Activated CD8-positive, alpha-beta memory T cell treated with anti-CD3 and anti-CD28 coated beads for 36 hours (primary cell): ENCODE results near the gene OAS1. TPM values are rescaled to one million over a fixed set of nuclear protein-coding genes. Genes with fewer than 3 reads are reported as not detected.

ENCODE experiments used
- CTCF ChIA-PET: fragments of 350-600 bp; sonication (Branson Sonifier 250); formaldehyde crosslinking; loops from one replicate; lab custom pipeline; 2021; ENCODE audit warnings: antibody characterized with exemption; lab: Charles Lee
- POLR2A ChIA-PET: fragments of 350-600 bp; sonication (Branson Sonifier 250); formaldehyde crosslinking; loops from one replicate; lab custom pipeline; 2021; ENCODE audit warnings: antibody characterized with exemption; lab: Charles Lee
- total RNA-seq, 2 experiments: library from RNA; stranded (reverse); gene quantifications; one replicate each; pipeline ENCODE4 v1.2.3, GENCODE V29; 2021

Gene OAS1
- total RNA-seq: 1 to 10 TPM; 5.1 to 6.4 TPM

DNA sequence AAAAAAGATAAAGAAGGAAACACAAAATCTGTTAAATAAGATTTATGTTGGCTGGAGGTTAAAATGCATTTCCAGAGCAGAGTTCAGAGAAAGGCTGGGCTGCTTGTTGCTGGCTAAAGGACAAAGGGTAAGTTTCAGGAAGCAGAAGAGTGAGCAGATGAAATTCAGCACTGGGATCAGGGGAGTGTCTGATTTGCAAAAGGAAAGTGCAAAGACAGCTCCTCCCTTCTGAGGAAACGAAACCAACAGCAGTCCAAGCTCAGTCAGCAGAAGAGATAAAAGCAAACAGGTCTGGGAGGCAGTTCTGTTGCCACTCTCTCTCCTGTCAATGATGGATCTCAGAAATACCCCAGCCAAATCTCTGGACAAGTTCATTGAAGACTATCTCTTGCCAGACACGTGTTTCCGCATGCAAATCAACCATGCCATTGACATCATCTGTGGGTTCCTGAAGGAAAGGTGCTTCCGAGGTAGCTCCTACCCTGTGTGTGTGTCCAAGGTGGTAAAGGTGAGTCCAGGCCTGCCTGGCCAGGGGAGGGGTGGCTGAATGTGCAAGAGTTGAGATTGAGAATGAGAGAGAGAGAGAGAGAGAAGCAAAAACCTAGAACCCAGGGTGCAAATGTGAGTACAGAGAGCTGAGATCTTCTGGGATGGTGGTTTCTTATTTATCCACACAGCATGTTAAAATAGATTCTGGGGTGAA lies at the start of gene OAS1:
Gene OAS1 (plus strand): TSS at position 251 of the 703 bp plus-strand sequence. CDS start 78 bp downstream, at position 329.
- POLR2A ChIA-PET: interaction anchor here (1.8 kb wide), 1 partner anchor 72 kb away, joined by 5 read pairs; no protein-coding TSS in a partner anchor
- CTCF ChIA-PET: interaction anchor here (1.3 kb wide), 1 partner anchor 72 kb away, joined by 4 read pairs; the partner anchor contains the start of gene OAS2

DNA sequence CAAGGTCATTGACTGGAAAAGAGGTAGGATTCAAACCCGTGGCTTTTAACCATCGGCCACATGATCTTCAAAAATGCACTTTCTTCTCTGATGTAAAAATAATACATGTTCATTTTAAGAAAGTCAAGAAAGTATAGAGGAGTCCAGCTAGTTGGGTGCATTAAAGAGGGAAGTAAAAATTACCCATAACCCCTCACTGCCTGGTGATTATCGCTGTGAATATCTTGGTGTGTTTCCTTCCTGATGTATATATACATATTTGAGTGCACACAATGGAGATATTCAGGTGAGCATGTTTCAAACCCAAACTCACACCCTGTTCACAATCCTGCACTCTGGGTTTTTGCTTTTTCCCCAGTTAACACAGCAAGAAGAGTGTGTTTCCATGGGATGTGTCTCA lies 47.5 kb upstream of the OAS1 start:
- CTCF ChIA-PET: no interaction called here

DNA sequence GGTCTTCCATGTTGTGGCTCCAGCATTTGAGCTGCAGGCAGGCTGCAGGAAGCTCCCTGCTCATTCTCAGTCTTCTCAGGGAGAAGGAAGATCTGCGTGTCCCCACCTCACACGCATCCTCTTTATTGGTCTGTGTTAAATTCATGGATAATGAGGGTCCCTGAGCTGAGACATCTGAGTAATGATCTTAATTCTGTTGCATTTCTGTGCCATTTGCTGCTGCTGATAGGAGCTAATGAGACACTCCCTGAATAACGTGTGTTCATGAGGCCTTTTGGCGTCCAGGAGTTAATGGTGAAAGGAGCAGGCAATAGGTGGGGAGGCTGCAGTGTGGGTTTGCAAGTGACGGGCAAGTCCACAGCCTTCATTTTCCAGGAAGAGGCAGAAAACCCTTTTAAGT lies 46.6 kb upstream of the OAS1 start:
- ChIA-PET POLR2A (no interaction called here), CTCF (no interaction called here)

More for the DNA sequence above, 47.5 kb upstream of the OAS1 start:
- POLR2A ChIA-PET: no interaction called here

DNA sequence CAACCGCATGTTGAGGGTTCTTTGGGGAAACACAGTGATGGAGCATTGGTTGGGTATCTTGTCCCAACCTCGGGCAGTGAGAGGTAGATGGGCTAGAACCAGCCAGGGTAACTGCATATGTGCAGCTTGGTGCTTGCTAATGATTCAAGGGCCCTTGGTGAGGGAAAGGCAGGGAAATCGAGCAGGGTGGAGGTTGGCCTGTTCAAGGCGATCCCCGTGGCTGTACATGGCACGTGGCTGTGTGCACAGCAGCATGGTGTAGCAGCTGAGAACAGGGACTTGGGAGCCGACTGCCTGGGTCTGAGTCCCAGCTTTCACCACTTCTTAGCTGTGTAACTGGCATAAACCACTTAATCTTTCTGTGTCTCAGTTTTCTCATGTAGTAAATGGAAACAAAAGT lies 45.5 kb upstream of the OAS1 start:
- CTCF ChIA-PET: no interaction called here
- POLR2A ChIA-PET: no interaction called here

DNA sequence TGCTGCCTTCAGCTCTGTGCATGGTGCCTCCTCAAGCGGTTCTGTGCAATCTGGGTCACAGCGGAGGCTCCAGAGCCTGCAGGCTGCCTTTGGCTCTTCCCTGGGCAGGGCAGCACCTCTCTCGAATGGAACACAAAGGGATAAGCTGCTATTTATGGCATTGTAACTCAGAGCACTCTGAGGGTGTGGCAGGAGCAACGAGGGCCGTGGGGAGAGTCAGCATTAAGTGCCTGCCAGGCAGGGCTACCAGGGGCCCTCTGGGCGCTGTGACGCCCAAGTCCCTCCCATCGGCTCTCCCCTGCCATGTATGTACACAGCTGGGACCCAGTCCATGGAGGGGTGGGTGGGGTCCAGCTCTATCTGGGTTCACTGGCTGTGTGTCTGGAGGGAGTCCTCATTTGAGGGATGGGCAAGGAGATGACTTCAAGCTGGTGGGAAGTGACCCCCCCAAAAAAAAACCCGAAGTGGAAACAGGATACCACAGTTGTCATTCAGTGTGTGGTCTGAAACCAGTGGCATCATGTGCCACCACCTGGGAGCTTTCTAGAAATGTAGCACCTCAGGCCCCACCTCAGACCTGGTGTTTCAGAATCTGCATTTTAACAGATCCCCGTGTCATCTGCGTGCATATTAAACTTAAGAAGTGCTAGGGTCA lies 44.0 kb upstream of the OAS1 start:
- CTCF ChIA-PET: no interaction called here

DNA sequence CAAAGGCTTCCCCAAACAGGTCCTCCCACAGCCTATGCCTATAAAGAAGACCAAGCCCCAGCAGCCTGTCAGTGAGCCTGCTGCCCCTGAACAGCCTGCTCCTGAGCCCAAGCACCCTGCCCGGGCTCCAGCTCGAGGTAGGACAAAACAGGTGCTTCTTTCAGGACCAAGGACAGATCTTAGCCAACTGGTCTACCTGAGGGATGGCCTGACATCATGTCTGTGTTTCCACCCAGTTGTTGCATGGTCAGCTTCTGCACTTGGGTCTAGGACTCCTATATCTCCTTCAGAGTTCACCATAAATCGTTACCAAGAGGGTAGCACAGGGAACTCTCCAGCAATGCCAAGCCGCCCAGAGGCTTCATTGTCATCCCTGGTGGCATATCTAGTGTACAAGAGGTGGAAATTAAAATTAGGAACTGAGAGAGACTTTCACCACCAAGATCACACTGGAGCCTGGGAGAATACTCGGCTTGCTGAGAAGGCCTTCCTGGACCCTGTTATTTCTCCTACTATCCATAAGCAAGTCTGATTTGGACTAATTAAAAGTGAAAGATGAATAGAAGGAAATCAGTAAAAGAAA lies 38.2 kb upstream of the OAS1 start:
- POLR2A ChIA-PET: no interaction called here

More for the DNA sequence above, 44.0 kb upstream of the OAS1 start:
- POLR2A ChIA-PET: no interaction called here

DNA sequence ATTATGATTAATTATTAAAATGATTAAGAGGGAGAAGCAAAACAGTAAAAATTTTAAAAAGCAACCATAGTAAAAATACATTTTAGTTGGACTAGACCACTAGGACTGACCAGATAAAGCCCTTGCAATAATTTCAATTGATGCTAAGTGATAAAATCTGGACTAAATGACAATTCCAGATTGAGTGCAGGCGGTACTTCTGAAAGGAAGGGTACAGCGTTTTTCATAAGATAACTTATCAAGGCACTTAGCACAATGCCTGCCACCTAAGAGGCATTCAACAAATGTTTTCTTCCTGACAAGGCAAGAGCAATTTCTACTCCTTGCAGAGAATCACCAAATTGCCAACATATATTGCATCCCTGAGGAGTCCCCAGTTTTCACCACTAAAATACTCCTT lies 37.7 kb upstream of the OAS1 start:
- ChIA-PET POLR2A (no interaction called here), CTCF (no interaction called here)

More for the DNA sequence above, 38.2 kb upstream of the OAS1 start:
- CTCF ChIA-PET: no interaction called here

DNA sequence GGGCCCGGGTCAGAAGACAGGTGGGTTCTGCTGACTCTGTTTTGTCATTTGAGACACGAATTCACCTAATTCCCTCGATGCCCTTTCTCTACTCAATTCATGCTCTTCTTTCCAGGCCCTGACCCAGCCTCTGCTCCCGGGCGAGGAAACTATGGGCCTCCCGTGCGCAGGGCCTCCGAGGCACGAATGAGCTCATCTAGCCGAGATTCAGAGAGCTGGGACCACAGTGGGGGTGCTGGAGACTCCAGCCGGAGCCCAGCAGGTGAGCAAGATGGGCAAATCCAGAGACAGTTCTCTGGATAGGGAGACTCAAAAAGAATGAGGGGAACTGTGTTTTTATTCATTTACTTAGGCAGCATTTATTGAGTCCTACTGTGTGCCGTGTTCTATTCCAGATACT lies 37.0 kb upstream of the OAS1 start:
- ChIA-PET CTCF (no interaction called here), POLR2A (no interaction called here)

DNA sequence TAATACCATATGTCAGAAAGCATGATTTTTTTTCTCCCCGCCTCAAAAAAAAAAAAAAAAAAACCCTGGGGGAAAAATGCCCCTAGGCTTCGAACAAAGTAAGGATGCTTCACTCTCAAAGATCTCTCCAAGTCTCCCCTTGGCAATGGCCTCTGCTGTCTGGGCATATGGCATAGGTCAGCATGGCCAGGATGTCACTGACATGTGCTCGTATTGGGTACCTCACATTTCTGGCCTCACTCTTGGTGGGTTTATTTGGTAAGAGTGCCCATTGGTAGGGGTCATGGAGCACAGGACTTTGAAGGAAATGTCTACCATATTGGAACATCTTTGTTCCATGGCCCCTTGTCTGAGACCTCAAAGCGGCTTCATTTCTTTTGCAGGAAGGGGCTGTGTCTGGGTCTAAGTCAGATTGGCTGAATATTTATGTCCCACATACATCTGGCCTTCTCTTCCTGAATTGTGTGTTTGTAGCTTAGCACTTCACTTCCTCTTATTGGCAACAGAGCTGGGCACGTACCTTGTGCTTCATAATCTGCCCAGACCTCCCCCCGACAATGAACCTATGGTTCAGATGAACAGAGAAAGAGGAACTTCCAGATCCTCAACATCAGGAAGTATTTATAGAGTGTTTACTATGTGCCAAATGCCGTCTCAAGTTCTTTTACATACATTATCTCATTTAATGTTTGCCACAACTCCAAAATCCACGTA lies 36.3 kb upstream of the OAS1 start:
- ChIA-PET POLR2A (no interaction called here), CTCF (no interaction called here)

DNA sequence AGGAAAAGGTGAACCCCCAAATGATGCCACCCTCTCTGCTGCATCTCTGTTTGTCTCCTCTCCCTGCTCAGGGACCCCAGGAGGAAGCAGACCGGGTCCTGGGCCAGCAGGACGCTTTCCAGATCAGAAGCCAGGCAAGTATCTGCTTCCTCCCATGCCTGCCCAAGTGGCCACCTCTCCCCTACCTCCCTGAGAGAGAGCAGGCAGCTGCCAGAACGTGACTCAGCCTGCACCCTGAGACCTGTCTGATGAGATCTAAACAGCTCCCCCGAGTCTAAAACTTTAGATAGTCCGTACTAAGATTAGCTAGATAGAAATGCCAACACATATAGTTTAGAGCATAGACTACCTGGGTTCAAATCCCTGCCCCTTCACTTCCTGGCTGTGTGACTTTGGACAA lies 31.2 kb upstream of the OAS1 start:
- CTCF ChIA-PET: no interaction called here

DNA sequence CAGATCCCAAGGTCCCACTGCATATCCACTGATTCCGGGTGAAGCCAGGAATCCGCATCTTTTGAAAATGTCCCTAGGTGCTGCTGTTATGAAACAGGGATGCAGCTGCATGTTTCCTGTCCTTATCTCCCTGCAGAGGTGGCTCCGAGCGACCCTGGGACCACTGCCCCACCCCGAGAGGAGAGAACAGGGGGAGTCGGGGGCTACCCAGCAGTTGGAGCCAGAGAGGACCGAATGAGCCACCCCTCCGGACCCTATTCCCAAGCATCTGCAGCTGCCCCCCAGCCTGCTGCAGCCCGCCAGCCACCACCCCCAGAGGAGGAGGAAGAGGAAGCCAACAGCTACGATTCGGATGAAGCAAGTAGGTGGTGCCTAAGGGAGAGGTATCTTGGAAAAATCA lies 30.3 kb upstream of the OAS1 start:
- ChIA-PET CTCF (no interaction called here), POLR2A (no interaction called here)

More for the DNA sequence above, 31.2 kb upstream of the OAS1 start:
- POLR2A ChIA-PET: no interaction called here

DNA sequence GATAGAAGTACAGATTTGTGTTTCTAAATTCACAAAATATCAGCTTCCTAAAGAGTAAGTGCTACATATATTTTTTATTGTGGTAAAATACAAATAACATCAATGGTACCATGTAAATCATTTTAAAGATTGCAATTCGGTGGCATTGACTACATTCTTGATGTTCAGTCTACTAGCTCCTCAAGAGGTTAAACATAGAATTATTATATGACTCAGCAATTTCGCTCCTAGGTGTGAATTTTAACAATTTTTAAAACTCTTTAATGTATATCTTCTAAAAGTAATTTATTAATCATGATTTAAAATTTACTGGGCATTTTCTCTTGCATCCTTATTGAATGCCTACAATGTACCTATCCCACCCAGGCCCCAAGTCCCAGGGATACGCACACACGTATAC lies 29.8 kb upstream of the OAS1 start:
- CTCF ChIA-PET: no interaction called here
- POLR2A ChIA-PET: no interaction called here

DNA sequence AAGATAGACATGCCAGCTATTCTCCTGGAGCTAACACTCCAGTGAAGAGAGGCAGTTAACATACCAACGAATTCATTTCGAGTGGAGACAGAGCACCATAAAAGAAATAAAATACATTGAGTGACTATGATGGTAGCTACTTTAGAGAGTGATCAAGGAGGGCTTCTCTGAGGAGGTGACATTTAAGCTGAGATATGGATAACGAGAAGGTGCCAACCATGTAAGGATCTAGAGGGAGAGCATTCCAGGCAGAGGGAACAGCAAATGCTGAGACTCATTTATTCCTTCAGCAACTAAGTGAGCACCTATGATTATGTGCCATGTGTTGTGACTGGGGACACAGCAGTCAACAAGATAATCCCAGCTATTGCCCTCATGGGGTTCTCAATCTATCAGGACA lies 28.3 kb upstream of the OAS1 start:
- POLR2A ChIA-PET: no interaction called here
- CTCF ChIA-PET: no interaction called here

DNA sequence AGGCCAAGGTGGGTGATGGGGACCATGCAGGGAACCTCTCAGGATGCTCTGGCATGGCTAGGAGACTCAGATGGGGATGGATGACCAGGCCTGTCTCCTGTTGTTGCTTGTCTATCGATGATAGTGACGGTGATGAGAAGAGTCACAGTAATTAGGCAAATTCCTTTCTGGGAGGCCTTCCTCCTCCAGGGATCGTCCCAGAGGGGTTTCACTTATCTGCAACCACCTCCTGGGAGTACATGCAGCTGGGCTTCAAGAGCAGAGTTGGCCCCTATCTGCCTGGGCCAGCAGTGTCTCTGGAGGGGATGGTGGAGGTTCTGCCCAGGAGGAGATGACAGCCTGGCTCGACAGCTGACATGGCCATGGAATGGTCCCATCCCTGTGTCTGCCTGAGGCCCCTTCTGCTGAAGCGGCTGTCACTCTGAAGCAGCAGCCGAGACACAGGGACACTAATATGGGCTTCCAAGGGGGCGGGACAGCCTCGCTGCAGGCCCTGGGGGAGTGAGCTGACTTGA lies 27.5 kb upstream of the OAS1 start:
- ChIA-PET POLR2A (no interaction called here), CTCF (no interaction called here)

DNA sequence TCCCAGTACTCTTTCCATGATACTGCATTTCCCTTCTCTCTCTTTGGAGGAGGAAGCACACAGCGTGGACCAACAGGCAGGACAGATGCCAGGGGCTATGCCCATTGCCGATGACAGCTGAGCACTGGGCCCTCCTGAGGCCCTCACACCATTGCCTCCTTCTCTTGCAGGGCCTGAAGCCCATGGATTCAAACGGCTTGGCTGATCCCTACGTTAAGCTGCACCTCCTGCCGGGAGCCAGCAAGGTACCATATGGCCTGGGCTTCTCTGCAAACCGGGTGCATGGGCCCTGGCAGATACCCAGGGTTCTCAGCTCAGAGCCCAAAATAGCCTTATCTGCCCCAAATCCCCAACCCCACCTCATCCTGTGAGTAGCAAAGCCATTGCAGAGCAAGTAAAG lies 25.2 kb upstream of the OAS1 start:
- CTCF ChIA-PET: no interaction called here
- POLR2A ChIA-PET: no interaction called here

DNA sequence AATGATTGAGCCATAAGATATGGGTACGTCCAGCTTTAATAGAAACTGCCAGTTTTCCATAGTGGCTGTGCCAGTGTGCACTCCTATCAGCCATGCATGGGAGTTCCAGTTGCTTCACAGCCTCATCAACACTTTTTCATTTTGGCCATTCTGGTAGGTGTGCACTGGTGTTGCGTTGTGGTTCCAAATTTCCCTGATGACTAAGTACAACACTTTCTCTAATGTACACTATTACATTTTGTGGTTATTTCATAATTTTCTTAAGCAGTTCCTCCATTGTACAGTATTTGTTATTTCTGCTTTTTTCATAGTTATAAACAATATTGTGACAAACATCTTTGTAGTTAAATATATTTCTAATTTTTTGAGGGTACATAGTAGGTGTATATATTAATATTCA lies 21.5 kb upstream of the OAS1 start:
- ChIA-PET POLR2A (no interaction called here), CTCF (no interaction called here)

DNA sequence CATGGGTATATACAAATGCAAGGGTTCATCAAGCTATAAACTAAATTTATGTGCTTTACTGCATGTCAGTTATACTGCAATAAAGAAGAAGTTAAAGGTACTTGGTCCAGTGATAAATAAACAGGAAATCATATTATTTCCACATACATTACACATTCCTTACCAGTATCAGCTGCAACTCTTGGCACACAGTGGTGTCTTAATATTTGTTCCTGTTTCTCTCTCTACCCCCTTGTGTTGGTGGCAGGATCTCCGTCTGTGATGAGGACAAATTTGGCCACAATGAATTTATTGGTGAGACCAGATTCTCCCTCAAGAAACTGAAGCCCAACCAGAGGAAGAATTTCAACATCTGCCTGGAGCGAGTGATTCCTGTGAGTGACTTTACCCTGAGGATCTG lies 19.2 kb upstream of the OAS1 start:
- CTCF ChIA-PET: no interaction called here
- POLR2A ChIA-PET: no interaction called here

DNA sequence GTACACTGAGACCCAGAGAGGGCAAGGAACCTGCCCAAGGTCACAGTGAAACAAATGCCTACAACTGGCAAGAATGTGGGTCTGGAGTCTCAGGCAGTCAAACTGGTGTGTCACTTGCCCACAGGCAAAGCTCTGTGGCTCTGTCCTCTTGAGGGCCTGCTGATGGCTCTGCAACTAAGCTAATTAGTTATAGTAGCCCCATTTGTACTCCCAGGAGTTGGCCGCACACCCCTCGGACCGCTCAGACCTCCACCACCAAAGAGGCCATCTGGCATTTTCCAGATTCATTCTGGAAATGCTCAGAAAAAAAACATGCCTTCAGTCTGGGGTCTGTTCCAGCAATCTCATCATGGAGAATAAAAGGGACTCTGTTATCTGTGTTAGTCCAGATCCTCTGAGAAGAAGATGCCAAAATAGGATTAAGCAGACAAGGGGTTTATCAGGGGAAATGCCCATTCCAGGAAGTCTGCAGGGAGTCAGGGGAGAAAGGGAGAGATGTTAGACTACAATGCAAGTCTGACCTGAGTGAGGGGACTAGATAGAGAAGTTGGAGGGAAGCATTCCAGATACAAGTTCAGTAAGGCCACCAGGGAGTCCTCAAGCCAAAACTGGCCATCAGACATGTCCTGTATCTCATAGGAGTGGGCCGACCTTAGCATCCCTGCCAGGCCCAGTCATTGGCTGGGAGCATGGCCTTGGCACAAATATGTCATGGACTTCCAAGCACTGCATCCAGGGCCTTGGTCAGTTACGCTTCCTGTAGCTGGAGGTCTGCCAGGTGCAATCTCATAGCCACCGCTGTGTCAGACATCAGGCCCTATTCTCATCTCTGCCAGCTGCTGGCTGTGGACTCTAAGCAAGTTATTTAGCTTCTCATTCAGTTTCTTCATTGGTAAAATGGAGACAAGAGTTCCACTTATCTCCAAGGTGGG lies 15.4 kb upstream of the OAS1 start:
- ChIA-PET POLR2A (no interaction called here), CTCF (no interaction called here)

DNA sequence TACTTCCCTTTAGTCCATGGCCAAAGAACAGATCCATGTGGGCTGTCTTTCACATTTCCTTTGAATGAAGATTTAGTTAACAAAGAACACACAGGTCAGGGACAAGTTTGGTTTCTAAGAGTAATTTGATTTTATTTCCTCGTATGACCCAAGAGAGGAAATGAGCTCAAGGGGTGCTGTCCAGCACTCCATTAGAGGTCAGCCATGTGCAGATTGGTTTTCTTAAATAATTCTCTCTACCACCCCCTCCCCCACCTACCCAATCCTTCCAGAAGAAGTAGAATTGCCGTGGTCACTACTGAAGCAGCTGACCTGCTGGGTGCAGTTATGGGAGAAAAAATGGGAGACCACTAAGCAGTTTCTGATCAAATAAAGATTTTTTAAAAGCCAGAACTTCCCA lies 13.9 kb upstream of the OAS1 start:
- ChIA-PET POLR2A (no interaction called here), CTCF (no interaction called here)
